GM19467 (cell line): ENCODE data around the gene ZNF350.
A peak's percentile ranks its signal among the peaks of the same experiment; 100 is the strongest.
"Not testable (repeated sequence)": the region's sequence is repeated elsewhere in the genome, so short reads cannot be mapped to it uniquely, and the experiment has no call there.

Source experiments
- ATAC-seq: cut with Tn5 transposase; IDR thresholded peaks from one replicate; pipeline ENCODE4 v1.9.1; 2021; ENCODE audit warnings: mild to moderate bottlenecking, moderate library complexity; ENCODE audit not compliant: unreplicated experiment

The ZNF350 gene

DNA sequence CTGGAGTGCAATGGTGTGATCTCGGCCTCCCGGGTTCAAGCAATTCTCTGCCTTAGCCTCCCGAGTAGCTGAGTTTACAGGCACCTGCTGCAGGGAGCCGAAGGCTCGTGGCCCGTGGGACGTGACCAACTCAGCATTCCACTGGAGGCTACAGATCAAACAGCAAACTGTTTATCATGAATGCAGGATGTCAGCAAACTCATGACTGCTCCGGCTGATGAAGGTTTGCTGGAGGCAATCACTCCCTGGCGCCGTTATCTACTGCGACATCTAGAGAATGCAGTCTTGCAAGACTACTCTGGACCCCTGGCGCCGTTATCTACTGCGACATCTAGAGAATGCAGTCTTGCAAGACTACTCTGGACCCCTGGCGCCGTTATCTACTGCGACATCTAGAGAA is 10.9 kb downstream of the ZNF350 start:
- not testable (repeated sequence) for ATAC-seq

DNA sequence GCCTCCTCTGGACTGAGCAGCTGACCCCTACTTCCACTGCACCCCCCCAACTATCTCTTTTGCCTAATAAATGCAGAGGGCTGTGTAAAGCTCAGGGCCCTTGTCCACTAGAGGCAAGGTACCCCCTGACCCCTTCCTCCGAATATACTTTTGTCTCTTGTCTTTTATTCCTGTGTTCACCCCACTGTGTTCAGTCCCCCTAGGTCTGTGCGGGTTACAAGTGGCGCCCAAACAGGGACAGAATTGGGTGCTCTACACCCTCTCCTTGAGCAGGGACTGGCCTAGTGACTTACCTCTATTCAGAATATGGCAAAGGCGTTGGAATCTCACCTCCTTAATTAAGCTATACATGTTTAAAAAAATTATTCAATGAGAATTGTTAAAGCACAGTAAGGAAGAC is 15.0 kb downstream of the ZNF350 start:
- ATAC-seq = no peak

DNA sequence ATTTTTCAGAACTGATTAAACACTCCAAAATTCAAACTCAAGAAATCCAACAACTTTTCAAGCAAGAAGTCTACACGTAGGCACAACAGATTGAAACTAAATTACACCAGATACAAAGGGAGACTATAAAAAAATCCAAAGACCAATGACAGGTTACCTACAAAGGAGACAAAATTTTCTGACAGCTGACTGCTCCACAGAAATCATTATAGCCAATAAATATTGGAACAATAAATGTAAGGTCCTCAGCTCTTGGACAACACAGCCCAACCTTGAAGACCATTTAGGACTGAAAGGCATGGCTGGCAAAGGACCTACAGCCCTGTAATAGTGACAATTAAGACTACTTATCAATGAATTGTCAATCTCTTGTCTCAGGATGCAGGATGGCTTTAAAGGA is 15.9 kb downstream of the ZNF350 start:
- no peak for ATAC-seq

DNA sequence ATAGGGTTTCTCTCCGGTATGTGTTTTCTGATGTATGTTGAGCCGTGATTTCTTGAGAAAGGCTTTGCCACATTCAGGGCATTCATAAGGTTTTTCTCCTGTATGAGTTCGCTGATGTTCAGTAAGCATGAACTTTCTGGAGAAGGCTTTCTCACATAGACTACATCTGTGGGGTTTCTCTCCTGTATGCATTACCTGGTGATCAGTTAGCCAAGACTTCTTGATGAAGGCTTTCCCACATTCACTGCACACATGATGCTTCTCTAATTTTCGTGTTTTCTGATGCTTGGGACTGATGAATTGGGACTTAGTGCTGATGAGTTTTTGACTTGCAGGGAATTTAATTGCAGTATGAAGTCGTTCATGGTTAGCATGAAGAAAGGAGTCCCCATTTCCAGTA is 21.1 kb downstream of the ZNF350 start:
- no peak for ATAC-seq

DNA sequence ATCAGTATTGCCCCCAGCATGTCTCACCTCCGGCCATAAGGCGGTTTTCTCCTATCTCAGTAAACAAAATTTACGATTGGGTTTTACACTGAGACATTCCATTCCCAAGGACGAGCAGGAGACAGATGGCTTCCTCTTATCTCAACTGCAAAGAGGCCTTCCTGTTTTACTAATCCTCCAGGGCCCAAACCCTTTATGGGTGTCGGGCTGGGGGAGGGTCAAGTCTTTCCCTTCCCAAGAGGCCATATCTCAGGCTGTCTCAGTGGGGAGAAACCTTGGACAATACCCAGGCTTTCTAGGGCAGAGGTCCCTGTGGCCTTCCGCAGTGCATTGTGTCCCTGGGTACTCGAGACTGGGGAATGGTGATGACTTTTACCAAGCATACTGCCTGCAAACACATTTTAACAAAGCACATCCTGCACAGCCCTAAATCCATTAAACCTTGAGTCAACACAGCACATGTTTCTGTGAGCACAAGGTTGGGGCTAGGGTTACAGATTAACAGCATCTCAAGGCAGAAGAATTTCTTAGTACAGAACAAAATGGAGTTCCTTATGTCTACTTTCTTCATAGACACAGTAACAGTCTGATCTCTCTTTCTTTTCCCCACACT is 25.9 kb downstream of the ZNF350 start:
- not testable (repeated sequence) for ATAC-seq

DNA sequence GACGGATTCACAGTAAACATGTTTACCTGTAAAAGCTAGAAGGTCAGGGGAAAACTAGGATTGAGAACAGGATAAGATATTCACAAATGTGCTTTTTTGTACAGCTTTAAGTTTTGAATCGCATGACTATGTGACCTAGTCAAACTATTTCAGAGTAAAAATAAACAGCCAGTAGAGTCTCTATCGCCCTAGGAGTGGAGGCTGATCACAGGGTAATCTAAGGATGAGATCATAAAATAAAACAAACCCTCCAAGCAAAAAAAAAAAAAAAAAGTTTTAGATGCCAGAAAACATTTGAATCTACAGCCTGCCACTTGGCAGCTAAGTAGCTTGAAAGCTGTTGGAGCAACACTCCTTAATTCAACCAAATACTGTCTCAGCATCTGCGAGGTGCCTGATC is 26.8 kb downstream of the ZNF350 start:
- ATAC-seq = no peak

DNA sequence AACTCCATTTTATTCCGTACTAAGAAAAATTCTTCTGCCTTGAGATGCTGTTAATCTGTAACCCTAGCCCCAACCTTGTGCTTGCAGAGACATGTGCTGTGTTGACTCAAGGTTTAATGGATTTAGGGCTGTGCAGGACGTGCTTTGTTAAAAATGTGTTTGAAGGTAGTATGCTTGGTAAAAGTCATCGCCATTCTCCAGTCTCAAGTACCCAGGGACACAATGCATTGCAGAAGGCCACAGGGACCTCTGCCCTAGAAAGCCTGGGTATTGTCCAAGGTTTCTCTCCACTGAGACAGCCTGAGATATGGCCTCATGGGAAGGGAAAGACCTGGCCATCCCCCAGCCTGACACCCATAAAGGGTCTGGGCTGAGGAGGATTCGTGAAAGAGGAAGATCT is 28.8 kb downstream of the ZNF350 start:
- ATAC-seq = not testable (repeated sequence)

DNA sequence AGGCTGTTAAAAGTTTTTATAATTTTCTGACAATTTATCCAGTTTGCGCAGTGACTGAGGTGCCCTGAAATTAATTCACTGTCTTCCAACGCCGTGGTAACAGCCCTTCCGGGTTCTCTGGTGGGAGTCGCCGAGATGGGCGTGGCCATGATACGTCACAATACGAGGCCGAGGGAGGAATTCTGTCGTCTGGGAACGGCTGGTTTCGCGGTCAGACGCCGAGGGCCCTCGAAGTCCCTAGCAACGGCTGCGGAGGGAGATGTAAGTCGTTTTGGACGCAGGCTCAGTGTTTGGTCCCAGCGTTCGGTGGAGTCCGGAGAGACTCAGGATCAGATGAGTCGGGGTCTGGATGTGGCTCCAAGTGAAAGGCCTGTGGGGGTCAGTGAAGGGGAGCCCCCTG is 37.7 kb downstream of the ZNF350 start:
- ATAC-seq = no peak

DNA sequence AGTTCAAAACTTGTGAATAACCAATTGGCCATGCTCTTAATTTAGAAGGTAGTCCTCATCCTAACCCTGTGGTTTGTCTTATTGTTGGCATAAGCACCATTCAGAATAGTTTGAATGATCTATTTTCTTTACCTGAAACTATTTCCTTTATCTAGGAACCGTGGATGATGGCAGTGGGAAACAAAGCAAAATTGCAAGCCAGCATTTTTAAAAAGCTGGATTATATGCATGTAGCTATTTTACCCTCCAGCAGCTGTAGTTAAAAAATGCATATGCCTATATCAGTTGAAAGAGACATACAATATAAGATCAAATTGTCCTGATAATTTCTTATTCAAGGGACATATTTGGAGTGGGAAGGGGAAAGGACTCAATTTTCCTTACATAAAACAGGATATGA is 40.0 kb downstream of the ZNF350 start:
- no peak for ATAC-seq

DNA sequence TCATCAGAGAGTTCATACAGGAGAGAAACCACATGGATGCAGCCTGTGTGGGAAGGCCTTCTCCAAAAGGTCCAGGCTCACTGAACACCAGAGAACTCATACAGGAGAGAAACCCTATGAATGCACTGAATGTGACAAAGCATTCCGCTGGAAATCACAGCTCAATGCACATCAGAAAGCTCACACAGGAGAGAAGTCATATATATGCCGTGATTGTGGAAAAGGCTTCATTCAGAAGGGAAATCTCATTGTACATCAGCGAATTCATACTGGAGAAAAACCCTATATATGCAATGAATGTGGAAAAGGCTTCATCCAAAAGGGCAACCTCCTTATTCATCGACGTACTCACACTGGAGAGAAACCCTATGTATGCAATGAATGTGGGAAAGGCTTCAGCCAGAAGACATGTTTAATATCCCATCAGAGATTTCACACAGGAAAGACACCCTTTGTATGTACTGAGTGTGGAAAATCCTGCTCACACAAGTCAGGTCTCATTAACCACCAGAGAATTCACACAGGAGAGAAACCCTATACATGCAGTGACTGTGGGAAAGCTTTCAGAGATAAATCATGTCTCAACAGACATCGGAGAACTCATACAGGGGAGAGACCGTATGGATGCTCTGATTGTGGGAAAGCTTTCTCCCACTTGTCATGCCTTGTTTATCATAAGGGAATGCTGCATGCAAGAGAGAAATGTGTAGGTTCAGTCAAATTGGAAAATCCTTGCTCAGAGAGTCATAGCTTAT is 41.7 kb downstream of the ZNF350 start:
- no peak for ATAC-seq

DNA sequence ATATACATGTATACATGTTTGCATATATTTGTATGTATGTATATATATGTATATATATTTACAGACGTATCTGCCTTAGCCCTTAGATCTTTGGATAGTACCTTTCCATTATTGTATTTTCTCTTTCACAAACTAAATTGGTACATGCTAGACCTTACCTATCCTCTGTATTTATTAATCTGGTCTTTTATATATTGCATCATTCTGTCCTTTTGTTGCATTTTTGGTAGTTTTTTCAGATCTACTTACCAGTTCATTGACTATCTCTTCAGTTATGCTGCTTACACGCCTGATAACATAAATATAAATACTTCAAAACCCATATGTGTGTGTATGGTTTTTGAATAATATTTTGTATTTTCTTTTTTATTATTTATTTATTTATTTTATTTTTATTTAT is 47.7 kb downstream of the ZNF350 start:
- no peak for ATAC-seq

DNA sequence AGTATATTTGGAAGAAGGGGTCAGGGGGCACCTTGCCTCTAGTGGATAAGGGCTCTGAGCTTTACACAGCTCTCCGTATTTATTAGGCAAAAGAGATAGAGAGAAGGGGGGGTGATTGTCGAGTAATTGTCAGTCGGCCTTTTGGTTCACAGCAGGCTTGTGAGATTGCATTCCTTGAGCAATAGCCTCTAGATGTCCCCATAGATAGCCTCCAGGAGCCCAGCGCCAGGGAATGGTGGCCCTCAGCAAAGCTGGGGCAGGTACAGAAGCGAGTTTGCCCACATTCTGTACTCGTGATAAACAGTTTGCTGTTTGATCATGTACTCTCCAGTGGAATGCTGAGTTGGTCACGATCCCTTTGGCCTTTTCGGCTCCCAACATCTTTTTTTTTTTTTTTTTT is 54.7 kb downstream of the ZNF350 start:
- ATAC-seq = no peak

DNA sequence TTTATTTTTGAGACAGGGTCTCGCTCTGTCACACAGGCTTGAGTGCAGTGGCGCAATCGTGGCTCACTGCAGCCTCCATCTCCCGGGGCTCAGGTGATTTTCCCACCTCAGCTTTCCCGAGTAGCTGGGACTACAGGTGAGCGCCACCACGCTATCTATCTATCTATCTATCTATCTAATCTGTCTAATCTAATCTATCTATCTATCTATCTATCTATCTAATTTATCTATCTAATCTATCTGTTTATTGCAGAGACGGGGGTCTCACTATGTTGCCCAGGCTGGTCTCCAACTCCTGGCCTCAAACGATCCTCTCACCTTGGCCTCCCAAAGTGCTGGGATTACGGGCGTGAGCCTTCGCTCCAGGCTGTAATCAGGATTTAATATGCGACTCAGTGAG is 58.8 kb downstream of the ZNF350 start:
- no peak for ATAC-seq

DNA sequence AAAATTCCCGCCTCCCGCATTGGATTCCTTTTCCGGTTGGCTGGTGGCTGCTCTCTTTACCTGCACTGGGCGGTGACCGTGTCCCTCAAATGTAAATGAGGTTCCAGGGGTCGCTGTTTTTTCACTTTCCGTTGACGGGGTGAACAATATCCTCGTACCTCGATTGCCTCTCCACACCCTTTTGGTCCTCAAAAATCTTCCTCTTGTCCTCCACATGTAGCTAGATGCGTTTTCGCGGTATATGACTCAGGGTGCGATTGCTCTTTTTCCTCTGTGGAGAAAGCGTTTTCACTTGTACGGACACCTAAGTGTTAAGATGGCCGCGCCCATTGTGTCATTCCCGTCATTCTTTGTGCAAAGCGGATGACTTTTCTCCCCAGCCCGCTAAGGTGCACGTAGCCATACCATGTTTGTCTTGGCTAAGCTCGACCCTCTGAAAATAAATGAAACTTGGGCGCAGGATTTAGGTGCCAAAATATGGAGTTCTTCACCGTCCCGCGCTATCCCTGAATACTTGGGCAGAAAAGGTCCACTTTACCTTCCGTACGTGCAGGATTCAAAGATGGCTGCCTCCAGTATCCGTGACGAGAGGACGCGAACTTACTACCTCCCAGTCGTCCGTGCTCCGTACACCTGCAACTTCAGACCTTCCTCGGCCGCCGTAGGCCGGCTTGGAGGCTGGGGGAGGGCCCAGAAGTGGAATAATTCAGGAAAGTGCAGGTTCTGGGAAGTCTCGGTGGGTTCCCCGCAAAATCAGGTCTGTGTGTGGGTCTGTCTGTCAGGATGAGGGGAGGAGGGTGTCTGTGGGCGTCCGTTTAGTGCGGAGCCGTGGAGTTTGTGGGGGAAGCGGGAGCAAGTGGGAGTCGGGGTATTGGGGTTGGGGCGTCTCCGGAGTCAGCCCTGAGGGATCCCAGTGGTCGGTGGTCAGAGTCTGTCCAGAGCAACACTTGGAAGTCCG is 59.6 kb downstream of the ZNF350 start, which contains the start of gene ZNF613:
TSS of gene ZNF613 (plus strand) at position 689 of the 958 bp plus-strand sequence. CDS start 8,749 bp downstream, outside the sequence.
- peak; percentile 85 for ATAC-seq

DNA sequence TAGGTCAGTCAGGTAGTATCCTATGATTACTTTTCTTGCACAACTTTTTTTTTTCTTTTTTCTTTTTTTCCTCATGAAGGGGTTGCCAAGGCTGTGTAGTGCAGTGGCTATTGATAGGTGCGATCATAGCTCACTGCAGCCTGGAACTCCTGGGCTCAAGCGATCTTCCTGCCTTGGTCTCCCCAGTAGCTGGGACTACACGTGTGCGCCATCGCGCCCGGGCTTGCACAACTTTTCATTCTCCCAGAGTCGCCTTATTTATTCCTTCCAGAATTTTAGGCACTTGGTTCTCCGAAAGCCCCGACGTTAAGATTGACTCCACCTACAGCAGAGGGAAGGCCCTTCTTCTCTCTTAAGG is 60.2 kb downstream of the ZNF350 start:
- ATAC-seq = no peak

DNA sequence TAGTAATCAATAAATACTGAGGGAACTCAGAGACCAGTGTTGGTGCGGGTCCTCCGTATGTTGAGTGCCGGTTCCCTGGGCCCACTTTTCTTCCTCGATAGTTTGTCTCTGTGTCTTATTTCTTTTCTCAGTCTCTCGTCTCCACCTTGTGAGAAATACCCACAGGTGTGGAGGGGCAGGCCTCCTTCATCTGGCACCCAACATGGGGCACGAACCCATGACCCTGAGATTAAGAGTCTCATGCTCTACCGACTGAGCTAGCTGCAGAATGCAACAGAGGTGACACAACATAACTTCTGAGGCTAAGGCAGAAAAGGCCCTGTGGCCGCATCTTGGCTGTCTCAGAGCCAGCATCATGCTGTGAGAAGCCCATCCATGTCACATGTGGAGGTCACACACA is 64.7 kb downstream of the ZNF350 start:
- ATAC-seq = no peak

DNA sequence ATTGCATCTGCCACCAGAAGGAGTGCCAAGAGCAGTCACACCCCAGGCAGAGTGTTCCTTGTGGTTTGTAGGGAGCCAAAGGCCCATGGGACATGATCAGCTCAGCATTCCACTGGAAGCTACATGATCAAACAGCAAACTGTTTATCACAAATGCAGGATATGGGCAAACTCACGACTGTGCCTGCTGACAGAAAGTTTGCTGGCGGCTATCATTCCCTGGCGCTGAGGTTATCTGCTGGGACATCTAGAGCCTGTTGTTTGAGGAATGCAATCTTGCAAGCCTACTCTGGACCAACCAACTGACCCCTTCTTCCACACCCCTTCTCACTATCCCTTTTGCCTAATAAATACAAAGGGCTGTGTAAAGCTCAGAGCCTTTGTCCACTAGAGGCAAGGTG is 67.0 kb downstream of the ZNF350 start:
- ATAC-seq = no peak

DNA sequence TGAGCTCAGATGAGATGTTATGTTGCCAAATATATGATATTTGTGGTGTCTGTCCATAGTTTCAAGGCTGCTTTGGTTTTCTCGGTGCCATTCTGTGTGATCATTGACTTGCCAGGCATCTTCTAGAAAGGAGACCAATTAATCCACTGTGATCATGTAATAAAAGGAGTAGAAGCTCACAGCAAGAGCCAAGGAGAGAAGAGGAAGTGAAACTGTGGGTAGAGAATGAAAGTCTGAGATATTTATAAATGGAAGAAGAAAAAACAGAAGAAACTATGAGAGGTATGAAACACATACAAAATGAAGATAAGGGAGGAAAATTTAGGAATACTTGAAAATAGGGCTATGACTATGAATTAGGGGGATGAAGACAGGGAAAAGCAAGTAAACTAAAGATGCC is 70.5 kb downstream of the ZNF350 start:
- no peak for ATAC-seq

DNA sequence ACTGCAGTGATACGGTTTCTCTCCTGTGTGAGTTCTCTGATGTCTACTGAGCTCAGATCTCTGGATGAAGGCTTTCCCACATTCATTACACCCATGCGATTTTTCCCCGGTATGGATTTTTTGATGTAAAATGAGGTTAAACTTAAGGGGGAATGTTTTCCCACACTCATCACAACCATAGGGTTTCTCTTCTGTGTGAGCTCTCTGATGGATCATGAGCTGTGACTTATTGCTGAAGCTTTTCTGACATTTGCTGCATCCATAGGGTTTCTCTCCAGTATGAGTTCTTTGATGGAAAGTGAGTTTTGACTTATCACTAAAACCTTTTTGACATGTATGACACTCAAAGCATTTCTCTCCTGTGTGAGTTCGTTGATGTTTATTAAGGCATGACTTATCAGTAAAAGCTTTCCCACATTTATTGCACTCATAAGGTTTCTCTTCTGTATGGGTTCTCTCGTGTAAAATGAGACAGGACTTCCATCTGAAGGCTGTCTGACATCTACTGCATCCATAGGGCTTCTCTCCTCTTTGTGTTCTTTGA is 71.2 kb downstream of the ZNF350 start:
- ATAC-seq = no peak
